B cell (primary cell): Measurements from ENCODE around the gene CRIP3. TPM values are rescaled to one million over a fixed set of nuclear protein-coding genes. Genes with fewer than 3 reads are reported as not detected.

Experiments
- ATAC-seq: fragments of 200-7000 bp; cut with Tn5 transposase; one replicate; pipeline ENCODE4 v1.10.0; 2021; ENCODE audit warnings: low read depth, mild to moderate bottlenecking, moderate number of reproducible peaks, moderate library complexity
- CTCF ChIA-PET: fragments of 350-600 bp; sonication (Branson Sonifier 250); formaldehyde crosslinking; loops from one replicate; lab custom pipeline; 2021; ENCODE audit warnings: antibody characterized with exemption, inconsistent platforms; lab: Charles Lee
- POLR2A ChIA-PET: fragments of 350-600 bp; sonication (Branson Sonifier 250); formaldehyde crosslinking; loops from one replicate; lab custom pipeline; 2021; ENCODE audit warnings: antibody characterized with exemption; lab: Charles Lee
- DNase-seq: peaks from one replicate; pipeline ENCODE4 v3.0.0; 2013
- H2AFZ ChIP-seq: 2 replicates; pipeline ENCODE4 v1.6.1; 2012; ENCODE audit warnings: mild to moderate bottlenecking, low read depth, low read length; ENCODE audit not compliant: insufficient read depth, poor library complexity, severe bottlenecking
- H3K27ac ChIP-seq, 2 donors: 1 replicate in 1 of 2; 2 replicates in 1 of 2; pipeline ENCODE4 v1.5.1; 2012 to 2013; ENCODE audit warnings: low read length in 2 of 2, mild to moderate bottlenecking in 2 of 2, moderate library complexity in 1 of 2
- H3K27me3 ChIP-seq, 4 experiments: fragments of 200-600 bp in 1 of 4; sonication (generic) in 1 of 4; replicated peaks in 1 of 4; 1 replicate in 2 of 4; 2 replicates in 2 of 4; pipeline versions ENCODE4 v1.6.1 to v1.7.0; 2013 to 2016; ENCODE audit warnings: low read length in 3 of 4, mild to moderate bottlenecking in 2 of 4, mixed read lengths in 1 of 4, moderate library complexity in 1 of 4; ENCODE audit not compliant: insufficient read depth in 4 of 4, control insufficient read depth in 3 of 4; ENCODE audit errors: control extremely low read depth in 1 of 4
- H3K36me3 ChIP-seq, 2 experiments: replicated peaks in 1 of 2; 1 replicate in 1 of 2; 2 replicates in 1 of 2; pipeline versions ENCODE4 v1.6.1 to v1.7.1; 2013; ENCODE audit warnings: low read length in 1 of 2; ENCODE audit not compliant: insufficient read depth in 2 of 2, control insufficient read depth in 1 of 2; ENCODE audit errors: control extremely low read depth in 1 of 2, extremely low read depth in 1 of 2
- H3K4me1 ChIP-seq, 2 donors: fragments of 200-600 bp in 1 of 2; sonication (generic) in 1 of 2; 1 replicate in 1 of 2; 2 replicates in 1 of 2; pipeline versions ENCODE4 v1.5.1 to v1.6.1; 2013 to 2017; ENCODE audit warnings: low read length in 2 of 2; ENCODE audit not compliant: control insufficient read depth in 2 of 2, insufficient read depth in 2 of 2
- H3K4me2 ChIP-seq: replicated peaks from 2 replicates; pipeline ENCODE3; 2012; ENCODE audit warnings: mild to moderate bottlenecking, low read depth, low read length; ENCODE audit not compliant: poor library complexity, severe bottlenecking
- H3K4me3 ChIP-seq, 5 experiments: fragments of 200-600 bp in 1 of 5; sonication (generic) in 1 of 5; 1 replicate in 3 of 5; 2 replicates in 2 of 5; pipeline versions ENCODE4 v1.5.1 to v1.7.0; 2011 to 2016; ENCODE audit warnings: low read length in 4 of 5, mild to moderate bottlenecking in 4 of 5, low read depth in 2 of 5, control low read depth in 1 of 5, moderate library complexity in 1 of 5; ENCODE audit not compliant: insufficient read depth in 1 of 5; ENCODE audit errors: control extremely low read depth in 1 of 5, extremely low read depth in 1 of 5
- H3K79me2 ChIP-seq: fragments of 200-600 bp; sonication (generic); one replicate; pipeline ENCODE4 v1.6.0; 2016; ENCODE audit warnings: low read length; ENCODE audit not compliant: control insufficient read depth, insufficient read depth
- H3K9ac ChIP-seq: fragments of 200-600 bp; sonication (generic); 2 replicates; pipeline ENCODE4 v1.6.1; 2017; ENCODE audit warnings: mild to moderate bottlenecking, low read length, moderate library complexity
- H3K9me3 ChIP-seq, 3 donors: one replicate each; pipeline versions ENCODE4 v1.6.1 to v1.7.1; 2013; ENCODE audit warnings: low read length in 2 of 3; ENCODE audit not compliant: control insufficient read depth in 2 of 3, insufficient read depth in 1 of 3; ENCODE audit errors: control extremely low read depth in 1 of 3
- H4K20me1 ChIP-seq: 2 replicates; pipeline ENCODE4 v1.6.0; 2012; ENCODE audit warnings: mild to moderate bottlenecking, low read length; ENCODE audit not compliant: insufficient read depth, control insufficient read depth, poor library complexity, severe bottlenecking
- H3K27ac Mint-ChIP-seq: one replicate; pipeline ENCODE4 v1.8.0; 2021; ENCODE audit warnings: mixed read lengths
- H3K27me3 Mint-ChIP-seq: one replicate; pipeline ENCODE4 v1.8.0; 2021; ENCODE audit warnings: mixed read lengths
- H3K4me1 Mint-ChIP-seq: one replicate; pipeline ENCODE4 v1.8.0; 2021; ENCODE audit warnings: mixed read lengths
- H3K4me3 Mint-ChIP-seq: one replicate; pipeline ENCODE4 v1.8.0; 2021; ENCODE audit warnings: mixed read lengths
- H3K9me3 Mint-ChIP-seq: one replicate; pipeline ENCODE4 v1.8.0; 2022; ENCODE audit warnings: mixed read lengths; ENCODE audit not compliant: insufficient read depth
- CTCF ChIP-seq: fragments of 200-600 bp; IDR thresholded peaks from one replicate; pipeline ENCODE4 v1.8.0; 2022; ENCODE audit warnings: antibody characterized with exemption, mild to moderate bottlenecking
- EZH2 ChIP-seq: IDR thresholded peaks from 2 replicates; pipeline ENCODE4 v1.6.1; 2012; ENCODE audit warnings: borderline replicate concordance, low read depth, mild to moderate bottlenecking, moderate library complexity, low read length; ENCODE audit not compliant: insufficient read depth, poor library complexity, severe bottlenecking
- WGBS: methylation state at CpG from one replicate; pipeline ENCODE4 v1.1.5; 2013; ENCODE audit warnings: missing lambda C conversion rate; ENCODE audit not compliant: insufficient coverage; 5-methylcytosine and 5-hydroxymethylcytosine counted together
- intact Hi-C: fragments of 100-400 bp; cut with micrococcal nuclease; formaldehyde crosslinking; loops from one replicate; pipeline ENCODE4 v1.10.0; 2022
- polyA plus RNA-seq: library from polyadenylated mRNA; depleted of rRNA; stranded (reverse); fragments of >200 nt; gene quantifications from 2 replicates; pipeline ENCODE4 v1.2.3, GENCODE V29; 2012
- total RNA-seq, 2 donors: library from RNA; stranded (reverse); fragments of 120-200 nt in 1 of 2; gene quantifications; 1 replicate in 1 of 2; 2 replicates in 1 of 2; pipeline versions ENCODE4 v1.2.3 to v1.2.4, GENCODE V29; 2013 to 2022

Gene CRIP3
- total and polyA plus RNA-seq, 2 donors (not counting 1 experiment from before 2014, with no cell fraction given) = 25.8 to 64.6 TPM

GRCh38 chr6:43275801-43276576, 32.6 kb downstream of the CRIP3 start:
- Histone ChIP-seq H3K27ac (no peak overlapping the region), H3K4me3 (peak overlapping the region; percentile 21 to 69 (median 57)), H3K9me3 (peaks cover 0 to 4% (median 0%) of the 10 kb centered on the region in 3 donors), H3K9ac (peak overlapping the region; percentile 66), H3K79me2 (no peaks in the 10 kb centered on the region), H4K20me1 (peaks cover 5% of the 10 kb centered on the region), H3K4me2 (peak overlapping the region; percentile 97), H3K36me3 (no peaks in the 10 kb centered on the region), H2AFZ (peak overlapping the region; percentile 70), H3K27me3 (peaks cover 0 to 28% (median 10%) of the 10 kb centered on the region in 4 experiments), H3K4me1 (peaks cover 29 to 36% of the 10 kb centered on the region in 2 donors)
- H3K27ac Mint-ChIP-seq = peak overlapping the region; percentile 55
- no peaks in the 10 kb centered on the region for H3K9me3 Mint-ChIP-seq
- peak overlapping the region; percentile 85 for H3K4me3 Mint-ChIP-seq
- ChIA-PET CTCF (interaction anchor here (1.2 kb wide), 2 partner anchors 8 to 42 kb away, joined by 3 read pairs; no protein-coding TSS in a partner anchor), POLR2A (interaction anchor here (0.7 kb wide), 1 partner anchor 21 kb away, joined by 4 read pairs; no protein-coding TSS in a partner anchor)
- TF ChIP-seq CTCF = no peak
- TF ChIP-seq EZH2 = no peak
- H3K27me3 Mint-ChIP-seq = peaks cover 29% of the 10 kb centered on the region
- peaks cover 38% of the 10 kb centered on the region for H3K4me1 Mint-ChIP-seq
- ATAC-seq (peak; percentile 37), DNase-seq (peak; percentile 78)
- intact Hi-C loops = loop anchor here (2.0 kb wide), 1 partner anchor 33 kb away; the partner anchor contains the start of gene CRIP3
- 3% methylated on average over 52 of the region's 64 CpGs for WGBS
